Measurements from ENCODE around the gene FMNL3.
"Not testable (repeated sequence)": the region's sequence is repeated elsewhere in the genome, so short reads cannot be mapped to it uniquely, and the experiment has no call there.

The FMNL3 gene

GRCh38 chr12:49707128-49707811, at the start of gene FMNL3:
FMNL3 (minus strand) TSS chr12:49707405; CDS start chr12:49707180, 225 bp downstream.
- DNase-seq, result peak; percentile 45

- no peak for DNase-seq
Measured at GRCh38 chr12:49750996-49751393, 43.8 kb upstream of the FMNL3 start.

GRCh38 chr12:49750027-49750995, 43.1 kb upstream of the FMNL3 start:
- DNase-seq, result peak; percentile 74

- no peak for DNase-seq
Measured at GRCh38 chr12:49748800-49749199, 41.6 kb upstream of the FMNL3 start.

- no peak for DNase-seq
Measured at GRCh38 chr12:49748306-49748705, 41.1 kb upstream of the FMNL3 start.

- no peak for DNase-seq
Measured at GRCh38 chr12:49744363-49744885, 37.2 kb upstream of the FMNL3 start.

- no peak for DNase-seq
Measured at GRCh38 chr12:49741882-49742620, 34.8 kb upstream of the FMNL3 start.

- DNase-seq, result peak; percentile 99
Measured at GRCh38 chr12:49740930-49741881, 34.0 kb upstream of the FMNL3 start, which contains the start of gene TMBIM6. TMBIM6 (plus strand) TSS chr12:49741557; CDS start chr12:49752494, 10,937 bp downstream.

- not testable (repeated sequence) for DNase-seq
Measured at GRCh38 chr12:49740277-49740676, 33.1 kb upstream of the FMNL3 start.

- not testable (repeated sequence) for DNase-seq
Measured at GRCh38 chr12:49738721-49739120, 31.5 kb upstream of the FMNL3 start.

GRCh38 chr12:49734900-49735299, 27.7 kb upstream of the FMNL3 start:
- DNase-seq, result not testable (repeated sequence)

- no peak for DNase-seq
Measured at GRCh38 chr12:49733219-49734017, 26.2 kb upstream of the FMNL3 start.

GRCh38 chr12:49730568-49731101, 23.4 kb upstream of the FMNL3 start:
- no peak for DNase-seq

- no peak for DNase-seq
Measured at GRCh38 chr12:49730050-49730449, 22.8 kb upstream of the FMNL3 start.

- DNase-seq, result no peak
Measured at GRCh38 chr12:49728446-49728845, 21.2 kb upstream of the FMNL3 start.

- DNase-seq, result not testable (repeated sequence)
Measured at GRCh38 chr12:49721355-49721754, 14.2 kb upstream of the FMNL3 start.

- no peak for DNase-seq
Measured at GRCh38 chr12:49720214-49720613, 13.0 kb upstream of the FMNL3 start.

- not testable (repeated sequence) for DNase-seq
Measured at GRCh38 chr12:49717800-49718199, 10.6 kb upstream of the FMNL3 start.

- DNase-seq, result no peak
Measured at GRCh38 chr12:49716553-49716952, 9.3 kb upstream of the FMNL3 start.

- DNase-seq, result not testable (repeated sequence)
Measured at GRCh38 chr12:49713952-49714351, 6.7 kb upstream of the FMNL3 start.

All from NCI-H1436 treated with DMSO at 0.1 percent for 48 hours (cell line).